Lung (tissue), 12 donors: ENCODE data around the gene ITK. TPM values are rescaled to one million over a fixed set of nuclear protein-coding genes. Genes with fewer than 3 reads are reported as not detected.

Experiments used
- ATAC-seq: fragments of 200-7000 bp; cut with Tn5 transposase; one replicate; pipeline ENCODE4 v1.9.1; 2020; ENCODE audit warnings: moderate number of reproducible peaks; ENCODE audit not compliant: insufficient read depth, low FRiP score
- DNase-seq, 3 donors: peaks; one replicate each; pipeline ENCODE4 v3.0.0-alpha.2; 2013 to 2017
- H3K27ac ChIP-seq, 2 donors: one replicate each; pipeline ENCODE4 v1.5.1; 2013; ENCODE audit warnings: mild to moderate bottlenecking in 2 of 2, moderate library complexity in 2 of 2, control low read depth in 1 of 2, inconsistent platforms in 1 of 2, low read depth in 1 of 2, low read length in 1 of 2
- H3K27me3 ChIP-seq, 3 donors: one replicate each; pipeline ENCODE4 v1.5.1; 2013; ENCODE audit warnings: low read length in 2 of 3; ENCODE audit not compliant: control insufficient read depth in 3 of 3, insufficient read depth in 3 of 3
- H3K36me3 ChIP-seq, 4 donors: one replicate each; pipeline ENCODE4 v1.5.1; 2013; ENCODE audit warnings: low read length in 4 of 4, mild to moderate bottlenecking in 1 of 4, moderate library complexity in 1 of 4; ENCODE audit not compliant: control insufficient read depth in 4 of 4, insufficient read depth in 4 of 4
- H3K4me1 ChIP-seq, 5 donors: one replicate each; pipeline ENCODE4 v1.5.1; 2013; ENCODE audit warnings: low read length in 5 of 5, mild to moderate bottlenecking in 2 of 5, moderate library complexity in 1 of 5; ENCODE audit not compliant: control insufficient read depth in 5 of 5, insufficient read depth in 5 of 5
- H3K4me3 ChIP-seq: one replicate; pipeline ENCODE4 v1.5.1; 2013; ENCODE audit warnings: mild to moderate bottlenecking, control low read depth, moderate library complexity
- H3K9ac ChIP-seq, 2 donors: one replicate each; pipeline ENCODE4 v1.5.1; 2013; ENCODE audit warnings: low read length in 2 of 2, control low read depth in 1 of 2; ENCODE audit not compliant: insufficient read depth in 1 of 2
- H3K9me3 ChIP-seq, 4 donors: one replicate each; pipeline ENCODE4 v1.5.1; 2013; ENCODE audit warnings: low read length in 3 of 4, mild to moderate bottlenecking in 1 of 4, moderate library complexity in 1 of 4; ENCODE audit not compliant: control insufficient read depth in 4 of 4, insufficient read depth in 3 of 4
- CTCF ChIP-seq: IDR thresholded peaks from 2 replicates; pipeline ENCODE4 v1.5.1; 2012; ENCODE audit warnings: mild to moderate bottlenecking; ENCODE audit errors: control extremely low read depth, extremely low read depth
- WGBS, 2 donors: extraction: QIAGEN DNeasy Blood & Tissue Kit; methylation state at CpG; one replicate each; pipeline ENCODE4 v1.1.7; 2013; 5-methylcytosine and 5-hydroxymethylcytosine counted together
- polyA plus RNA-seq, 2 donors: library from polyadenylated mRNA; stranded (reverse); fragments of 200-250 nt; gene quantifications; one replicate each; pipeline ENCODE4 v1.2.1, GENCODE V29; 2013
- total RNA-seq, 2 donors: library from RNA; depleted of rRNA in 1 of 2; stranded (reverse); fragments of >200 nt in 1 of 2; gene quantifications; one replicate each; pipeline ENCODE4 v1.2.1, GENCODE V29; 2014 to 2021
- donor health status: control.
- donor health status: control.
- donor health status: Bipolar disorder and iron deficiency.
- donor health status: healthy.
- donor health status: DM: yes; HTN: yes; CAD: no.

The ITK gene
- total and polyA plus RNA-seq, 4 donors, result 0.91 to 3.4 (median 2.8) TPM

GRCh38 chr5:157157293-157157891, 23.2 kb upstream of the ITK start:
- no peak for TF ChIP-seq CTCF
- WGBS, 2 donors, result 89 to 96% methylated on average over 1 of the region's 1 CpG
- Histone ChIP-seq H3K4me1 (no peaks in the 10 kb centered on the region), H3K4me3 (no peak overlapping the region), H3K9me3 (peaks cover 0 to 3% (median 0%) of the 10 kb centered on the region in 4 donors), H3K36me3 (no peaks in the 10 kb centered on the region), H3K27me3 (no peaks in the 10 kb centered on the region), H3K27ac (no peak overlapping the region), H3K9ac (no peak overlapping the region)
- DNase-seq, result no peak
- no peak for ATAC-seq

GRCh38 chr5:157159209-157159751, 21.4 kb upstream of the ITK start:
- DNase-seq, result no peak
- Histone ChIP-seq H3K4me3 (no peak overlapping the region), H3K27me3 (peaks cover 0 to 3% (median 0%) of the 10 kb centered on the region in 3 donors), H3K9me3 (peaks cover 0 to 3% (median 0%) of the 10 kb centered on the region in 4 donors), H3K27ac (no peak overlapping the region), H3K36me3 (no peaks in the 10 kb centered on the region), H3K9ac (no peak overlapping the region), H3K4me1 (no peaks in the 10 kb centered on the region)
- 86 to 89% methylated on average over 6 of the region's 6 CpGs for WGBS, 2 donors
- no peak for ATAC-seq
- TF ChIP-seq CTCF, result no peak

GRCh38 chr5:157160001-157160400, 20.6 kb upstream of the ITK start:
- peaks cover 0 to 3% (median 0%) of the 10 kb centered on the region in 4 donors for H3K9me3 ChIP-seq
- H3K4me1 ChIP-seq, result no peaks in the 10 kb centered on the region
- no peak for ATAC-seq
- H3K9ac ChIP-seq, result no peak overlapping the region
- H3K27ac ChIP-seq, result no peak overlapping the region
- WGBS, 2 donors, result 84 to 95% methylated on average over 4 of the region's 4 CpGs
- H3K4me3 ChIP-seq, result no peak overlapping the region
- no peak for TF ChIP-seq CTCF
- H3K27me3 ChIP-seq, result peaks cover 0 to 3% (median 0%) of the 10 kb centered on the region in 3 donors
- DNase-seq, result no peak
- no peaks in the 10 kb centered on the region for H3K36me3 ChIP-seq
